ENCODE results near the gene NISCH. TPM values are rescaled to one million over a fixed set of nuclear protein-coding genes. Genes with fewer than 3 reads are reported as not detected.

Gene NISCH
- total RNA-seq, 1 experiment from 2014 or later, result 85.0 TPM

DNA sequence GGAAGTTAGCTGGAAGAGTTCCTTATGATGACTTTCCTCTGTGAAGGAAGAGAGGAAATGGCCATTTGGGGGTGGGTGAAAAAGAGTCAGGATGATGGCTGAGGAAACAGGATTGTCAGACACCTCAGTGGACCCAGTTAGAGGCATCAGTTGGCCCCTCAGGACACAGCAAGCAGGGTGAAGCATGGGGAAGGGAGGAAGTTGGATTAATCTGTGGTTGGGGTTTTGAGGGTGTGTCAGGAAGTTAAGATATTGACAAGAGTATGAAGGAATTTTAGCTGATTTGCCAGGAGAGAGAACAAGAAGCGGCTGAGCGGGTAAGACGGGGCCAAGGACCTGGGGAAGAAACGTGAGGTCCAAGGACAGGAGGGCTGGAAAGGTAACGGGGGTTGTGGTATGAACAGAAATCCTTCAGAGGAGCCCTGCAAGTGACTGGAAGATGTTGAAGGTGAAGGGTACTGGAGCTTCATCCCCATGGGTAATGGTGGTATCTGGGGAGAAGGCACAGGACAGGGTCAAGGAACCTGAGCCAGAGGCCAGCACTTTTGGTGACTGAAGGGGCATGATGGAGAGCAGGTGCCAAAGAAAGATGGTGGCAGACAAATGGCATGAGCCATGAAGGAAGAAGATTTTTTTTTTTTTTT lies 83.7 kb downstream of the NISCH start:
- Mint-ChIP-seq H3K27ac (peak overlapping the region; percentile 26; the same call in 1 of the 2 replicates), H3K9me3 (no peaks in the 10 kb centered on the region), H3K4me1 (peaks cover 43% of the 10 kb centered on the region), H3K27me3 (ENCODE audit: low read depth) (no peaks in the 10 kb centered on the region), H3K4me3 (no peak overlapping the region), H3K36me3 (peaks cover 19% of the 10 kb centered on the region)
- ChIA-PET CTCF (no interaction called here), POLR2A (interaction anchor here (0.7 kb wide), 1 partner anchor 475 kb away, joined by 4 read pairs; no protein-coding TSS in a partner anchor)
- TF ChIP-seq FOXP4 (CRISPR knock-in tag; IDR thresholded peaks at IDR 0.05), result no peak
- TF ChIP-seq NFATC4 (CRISPR knock-in tag; IDR thresholded peaks at IDR 0.05), result no peak
- TF ChIP-seq AR (CRISPR knock-in tag; IDR thresholded peaks at IDR 0.05), result no peak
- no peak for TF ChIP-seq FOXJ3 (CRISPR knock-in tag; IDR thresholded peaks at IDR 0.05; ENCODE audit: borderline replicate concordance)
- TF ChIP-seq NFYB (CRISPR knock-in tag; conservative IDR thresholded peaks at IDR 0.05; ENCODE audit: low read depth), result no peak
- TF ChIP-seq, protein P1, sequence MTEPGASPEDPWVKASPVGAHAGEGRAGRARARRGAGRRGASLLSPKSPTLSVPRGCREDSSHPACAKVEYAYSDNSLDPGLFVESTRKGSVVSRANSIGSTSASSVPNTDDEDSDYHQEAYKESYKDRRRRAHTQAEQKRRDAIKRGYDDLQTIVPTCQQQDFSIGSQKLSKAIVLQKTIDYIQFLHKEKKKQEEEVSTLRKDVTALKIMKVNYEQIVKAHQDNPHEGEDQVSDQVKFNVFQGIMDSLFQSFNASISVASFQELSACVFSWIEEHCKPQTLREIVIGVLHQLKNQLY (CRISPR knock-in tag; IDR thresholded peaks at IDR 0.05), result no peak
- no peak for TF ChIP-seq ZNF232 (CRISPR knock-in tag; IDR thresholded peaks at IDR 0.05)
- TF ChIP-seq GTF2I (CRISPR knock-in tag; conservative IDR thresholded peaks at IDR 0.05), result no peak
- TF ChIP-seq ZNF396 (CRISPR knock-in tag; IDR thresholded peaks at IDR 0.05; ENCODE audit: borderline replicate concordance), result no peak
- DNase-seq (ENCODE audit: low spot score) (no peak), ATAC-seq (no peak)

DNA sequence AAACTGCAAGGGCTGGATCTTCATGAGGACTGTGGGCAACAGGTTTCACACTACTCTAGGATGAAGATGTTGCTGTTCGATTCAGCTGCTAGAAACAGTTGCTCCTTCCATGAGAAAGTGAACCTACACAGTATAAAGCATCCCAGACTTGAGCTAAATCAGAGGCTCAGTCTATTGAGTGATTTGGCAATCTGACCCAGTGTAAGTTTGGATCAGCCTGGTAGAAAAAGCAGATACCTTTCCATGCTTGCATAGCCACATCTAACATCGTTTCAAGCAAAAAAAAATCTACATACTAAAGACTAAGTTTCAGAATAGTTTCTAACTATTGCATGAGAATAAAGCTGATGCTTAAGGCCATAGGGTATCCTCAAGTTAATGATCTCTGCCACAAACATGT lies 85.6 kb downstream of the NISCH start:
- peaks cover 29% of the 10 kb centered on the region for H3K4me1 Mint-ChIP-seq
- TF ChIP-seq GTF2I (CRISPR knock-in tag; conservative IDR thresholded peaks at IDR 0.05) (no peak), SMAD4 (CRISPR knock-in tag; IDR thresholded peaks at IDR 0.05) (no peak), ZSCAN18 (CRISPR knock-in tag; IDR thresholded peaks at IDR 0.05) (no peak), ZNF281 (CRISPR knock-in tag; IDR thresholded peaks at IDR 0.05) (no peak), FOXK1 (CRISPR knock-in tag; IDR thresholded peaks at IDR 0.05) (no peak), CREB1 (CRISPR knock-in tag; IDR thresholded peaks at IDR 0.05) (no peak), CBFB (CRISPR knock-in tag; IDR thresholded peaks at IDR 0.05; ENCODE audit: low read depth) (no peak), ESRRA (CRISPR knock-in tag; IDR thresholded peaks at IDR 0.05; ENCODE audit: borderline replicate concordance) (no peak), OVOL2 (CRISPR knock-in tag; IDR thresholded peaks at IDR 0.05; ENCODE audit: borderline replicate concordance) (no peak), GRHL2 (CRISPR knock-in tag; IDR thresholded peaks at IDR 0.05; ENCODE audit: insufficient replicate concordance, severe bottlenecking) (no peak), PRDM15 (CRISPR knock-in tag; IDR thresholded peaks at IDR 0.05) (no peak)
- POLR2A ChIA-PET, result interaction anchor here (0.6 kb wide), 1 partner anchor 18 kb away, joined by 3 read pairs; no protein-coding TSS in a partner anchor
- H3K27ac Mint-ChIP-seq, result 0 out of 2 replicates have a peak overlapping the region, but pooled peaks have one; percentile 36
- DNase-seq (ENCODE audit: low spot score), result no peak
- H3K4me3 Mint-ChIP-seq, result no peak overlapping the region
- H3K36me3 Mint-ChIP-seq, result peaks cover 19% of the 10 kb centered on the region
- CTCF ChIA-PET, result no interaction called here
- H3K9me3 Mint-ChIP-seq, result no peaks in the 10 kb centered on the region
- no peaks in the 10 kb centered on the region for H3K27me3 Mint-ChIP-seq (ENCODE audit: low read depth)
- no peak for ATAC-seq
